HG02970 (cell line): Measurements from ENCODE around the gene CEP83.

Experiments used
- ATAC-seq: cut with Tn5 transposase; IDR thresholded peaks from one replicate; pipeline ENCODE4 v1.9.1; 2021; ENCODE audit warnings: mild to moderate bottlenecking, moderate library complexity, moderate number of reproducible peaks; ENCODE audit not compliant: unreplicated experiment, low FRiP score

CEP83 gene

DNA sequence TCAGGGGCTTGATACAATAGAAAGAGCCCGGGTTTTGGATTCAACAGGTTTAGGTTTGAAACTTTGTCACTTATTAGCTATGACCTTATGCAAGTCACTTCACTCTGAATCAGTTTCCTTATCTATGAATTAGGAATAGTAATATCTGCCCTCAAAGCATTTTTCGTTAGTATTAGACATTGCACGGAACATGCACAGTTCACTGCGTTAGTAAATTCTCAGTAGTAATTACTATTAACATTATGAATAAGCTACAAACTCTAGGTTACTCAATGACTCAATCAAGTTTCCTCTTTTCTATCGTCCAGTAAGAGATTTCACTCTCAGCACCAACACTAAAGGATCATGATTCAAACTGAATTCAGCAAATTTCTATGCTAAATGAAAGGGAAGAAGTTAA lies 150.3 kb downstream of the CEP83 start:
- no peak for ATAC-seq

DNA sequence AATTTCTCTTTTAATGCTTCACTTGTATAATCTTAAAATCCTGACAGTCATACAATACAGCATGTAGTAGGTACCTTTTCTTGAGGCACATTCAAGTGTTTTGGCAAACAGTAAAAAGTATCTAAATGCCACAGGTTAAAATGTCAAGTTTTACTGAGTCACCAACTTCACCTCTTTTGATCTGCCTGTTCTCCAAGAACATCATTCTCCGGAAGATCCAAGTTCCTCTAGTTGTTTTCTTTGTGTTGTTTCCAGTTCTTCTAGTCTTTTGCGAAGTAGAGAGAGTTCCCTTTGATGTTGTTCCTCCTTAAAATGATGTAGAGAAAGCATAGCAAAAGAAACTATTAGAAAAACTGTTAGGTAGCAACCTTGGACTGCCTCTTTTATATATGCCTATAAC lies 151.1 kb downstream of the CEP83 start:
- ATAC-seq: no peak

- ATAC-seq: no peak
Observed at GRCh38 chr12:94305130-94305957, 154.3 kb downstream of the CEP83 start.

GRCh38 chr12:94304566-94305061 lies 155.1 kb downstream of the CEP83 start:
- ATAC-seq: no peak

GRCh38 chr12:94304012-94304411 lies 155.7 kb downstream of the CEP83 start:
- no peak for ATAC-seq

DNA sequence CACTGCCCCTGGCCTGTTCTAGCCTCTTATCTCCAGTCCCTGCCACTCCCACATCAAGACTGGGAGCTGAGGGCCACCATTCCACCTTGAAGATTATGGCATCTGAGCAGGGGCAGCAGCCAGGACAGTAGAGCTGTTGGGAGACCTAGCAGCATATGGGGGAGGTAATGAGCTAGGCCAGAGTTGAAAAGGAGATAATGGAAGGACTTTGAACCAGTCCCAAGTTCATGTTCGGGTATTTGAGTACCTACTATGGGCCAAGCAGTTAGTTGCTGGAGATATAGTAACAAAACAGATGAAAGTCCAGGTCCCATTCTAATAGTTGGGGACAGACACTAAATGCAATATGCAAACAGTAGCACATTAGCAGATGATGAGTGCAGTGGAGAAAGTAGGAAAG lies 159.8 kb downstream of the CEP83 start:
- no peak for ATAC-seq

DNA sequence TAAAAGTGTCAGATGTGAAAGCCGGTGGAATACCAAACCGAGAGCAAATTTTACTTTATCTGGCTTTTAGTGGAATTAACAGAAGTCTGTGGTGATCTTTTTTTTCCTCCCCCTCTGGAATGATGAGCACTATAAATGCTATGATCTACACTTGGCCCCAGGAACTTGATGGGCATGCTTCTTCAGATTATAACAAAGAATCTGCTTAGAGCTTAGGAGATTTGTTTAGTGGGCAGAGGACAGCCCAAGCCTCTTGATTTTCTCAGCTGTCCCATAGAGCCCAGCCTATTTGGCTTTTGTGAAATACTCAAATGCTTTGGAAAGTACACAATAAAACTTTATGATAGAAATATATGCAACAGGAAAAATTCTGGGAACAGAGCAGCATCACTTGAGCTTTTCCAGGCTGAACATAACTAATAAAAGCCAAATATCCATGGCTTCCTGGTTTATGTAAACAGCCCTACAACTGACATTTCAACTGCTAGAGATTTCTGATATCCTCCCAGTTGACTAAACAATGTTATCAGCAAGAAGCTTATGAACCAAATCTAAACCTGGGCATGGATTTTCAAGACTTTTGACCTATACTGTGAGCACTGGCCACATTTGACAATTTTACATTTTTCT lies 161.7 kb downstream of the CEP83 start:
- ATAC-seq: no peak

GRCh38 chr12:94297096-94297699 lies 162.5 kb downstream of the CEP83 start:
- ATAC-seq: no peak

DNA sequence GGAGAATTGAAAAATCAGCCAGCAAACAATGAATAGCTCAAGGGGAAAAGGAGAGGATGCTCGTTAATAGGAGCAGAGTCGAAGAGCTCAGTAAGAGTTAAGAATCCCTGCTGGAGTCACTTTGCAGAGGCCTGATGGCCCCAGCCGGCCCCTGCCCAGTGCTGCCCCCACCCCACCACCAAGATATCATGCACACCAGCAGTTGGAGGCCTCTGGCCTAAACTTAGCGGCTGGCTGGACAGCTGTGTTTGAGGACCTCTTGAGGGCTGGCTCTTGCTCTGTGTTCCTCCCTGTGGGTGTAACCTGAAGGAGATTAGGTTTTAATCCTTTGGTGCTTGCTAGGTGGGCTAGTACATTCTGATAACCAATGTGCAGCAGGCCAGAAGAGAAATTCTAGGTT lies 169.3 kb downstream of the CEP83 start:
- no peak for ATAC-seq

DNA sequence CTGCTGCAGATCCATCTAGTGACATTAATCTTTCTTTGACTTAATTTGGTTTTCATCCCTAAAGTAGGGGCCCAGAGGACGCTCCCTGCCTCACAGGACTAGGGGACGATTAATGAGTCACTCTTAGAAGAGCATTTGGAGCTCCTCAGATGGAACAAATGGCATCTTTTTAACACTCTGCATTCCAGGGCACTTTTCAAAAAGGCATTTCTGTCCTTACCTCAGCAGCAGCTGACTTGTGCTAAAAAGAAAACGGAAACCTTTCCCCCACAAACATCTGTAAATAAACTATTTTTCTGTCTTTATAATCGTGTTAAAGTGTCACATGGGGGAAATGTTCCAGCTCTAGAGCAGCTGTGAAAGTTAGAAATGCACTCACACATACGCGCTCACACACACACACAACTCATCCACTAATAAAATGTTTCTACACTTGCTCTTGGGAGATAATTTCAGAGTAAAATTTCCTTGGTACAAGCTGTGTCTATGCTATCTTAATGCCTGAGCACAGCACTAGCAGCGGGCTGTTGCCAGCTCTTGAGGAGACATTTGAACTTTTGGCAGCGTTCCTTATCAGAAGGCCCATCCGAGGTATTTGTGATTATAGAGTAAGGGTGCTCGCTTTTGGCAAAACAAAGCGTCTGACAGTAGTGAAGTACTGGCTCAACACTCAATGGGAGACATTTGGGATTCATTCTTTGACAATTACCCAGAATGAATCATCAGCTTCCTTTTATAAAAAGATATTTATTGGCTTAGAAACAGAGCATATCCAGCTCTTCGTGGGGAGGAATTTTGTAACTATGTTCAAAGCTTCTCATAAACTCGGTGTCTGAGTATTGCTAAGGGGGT lies 170.0 kb downstream of the CEP83 start:
- ATAC-seq: no peak

- no peak for ATAC-seq
Observed at GRCh38 chr12:94287245-94287628, 172.4 kb downstream of the CEP83 start.

GRCh38 chr12:94286583-94287244 lies 173.0 kb downstream of the CEP83 start:
- ATAC-seq: no peak

DNA sequence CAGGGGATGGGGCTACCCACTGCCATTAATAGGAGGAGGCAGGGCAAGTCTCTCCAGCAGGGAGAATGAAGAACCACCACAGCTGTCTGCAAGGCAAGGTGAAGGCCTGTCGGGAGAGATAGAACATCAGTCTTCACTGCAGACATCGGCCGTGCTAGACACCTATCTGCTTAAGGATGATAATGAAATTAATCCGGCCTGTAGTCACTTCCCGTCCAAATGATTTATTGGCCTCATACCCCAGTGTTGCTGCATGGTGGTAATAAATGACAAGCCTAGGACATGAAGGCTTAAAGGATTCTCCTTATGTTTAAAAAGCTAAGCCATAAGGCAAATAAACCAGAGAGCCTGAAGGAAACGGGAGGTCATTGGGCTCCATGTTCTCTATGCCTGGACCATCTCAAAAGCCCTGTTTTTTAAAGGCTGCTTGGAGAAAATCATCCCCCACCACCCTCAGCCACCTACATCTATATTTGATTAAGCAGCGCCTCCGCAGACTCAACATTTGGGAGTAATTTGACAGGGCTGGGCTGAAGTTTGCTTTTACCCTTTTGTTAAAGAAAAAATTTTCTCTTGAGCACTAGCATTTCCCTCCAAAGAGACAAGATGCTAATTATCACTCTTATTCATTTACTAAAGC lies 173.6 kb downstream of the CEP83 start:
- no peak for ATAC-seq

- no peak for ATAC-seq
Observed at GRCh38 chr12:94284859-94285258, 174.8 kb downstream of the CEP83 start.

- ATAC-seq: no peak
Observed at GRCh38 chr12:94284046-94284445, 175.6 kb downstream of the CEP83 start.

- no peak for ATAC-seq
Observed at GRCh38 chr12:94282675-94283074, 177.0 kb downstream of the CEP83 start.

GRCh38 chr12:94280063-94280462 lies 179.6 kb downstream of the CEP83 start:
- no peak for ATAC-seq

- no peak for ATAC-seq
Observed at GRCh38 chr12:94277426-94278000, 182.2 kb downstream of the CEP83 start.

DNA sequence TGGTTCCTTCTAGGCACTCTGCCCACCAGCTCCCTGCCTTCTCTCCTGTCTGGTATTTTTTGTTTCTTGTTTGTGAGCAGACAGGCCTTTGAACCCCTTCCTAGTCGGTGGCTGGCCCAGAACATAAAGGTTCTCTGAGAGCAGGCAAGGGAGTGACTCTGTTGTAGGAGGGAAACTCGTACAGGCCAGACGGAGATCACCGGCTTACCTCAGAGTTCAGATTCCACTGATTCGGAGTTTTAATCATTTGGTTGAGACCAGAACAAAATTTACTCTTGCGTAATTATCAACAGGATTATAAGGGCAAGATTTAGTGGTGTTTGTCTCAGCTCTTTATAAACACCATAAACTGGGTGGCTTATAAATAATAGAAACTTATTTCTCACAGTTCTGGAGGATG lies 182.9 kb downstream of the CEP83 start:
- ATAC-seq: no peak
